Ishikawa (cell line): Measurements from ENCODE around the gene TBCC.
A peak's percentile ranks its signal among the peaks of the same experiment; 100 is the strongest.

Source experiments
- CEBPB ChIP-seq: IDR thresholded peaks from 2 replicates; pipeline ENCODE4 v1.6.1; 2012
- CREB1 ChIP-seq: IDR thresholded peaks from 2 replicates; pipeline ENCODE4 v1.6.1; 2012; ENCODE audit warnings: low read depth
- EGR1 ChIP-seq: IDR thresholded peaks from 2 replicates; pipeline ENCODE4 v1.6.1; 2012
- EP300 ChIP-seq: IDR thresholded peaks from 2 replicates; pipeline ENCODE4 v1.6.1; 2012; ENCODE audit warnings: borderline replicate concordance
- FOXM1 ChIP-seq: IDR thresholded peaks from 2 replicates; pipeline ENCODE4 v1.6.1; 2012; ENCODE audit warnings: low read depth, borderline replicate concordance
- MAX ChIP-seq: IDR thresholded peaks from 2 replicates; pipeline ENCODE4 v1.6.1; 2012
- NFIC ChIP-seq: IDR thresholded peaks from 2 replicates; pipeline ENCODE4 v1.6.1; 2012
- RAD21 ChIP-seq: IDR thresholded peaks from 2 replicates; pipeline ENCODE4 v1.6.1; 2012; ENCODE audit warnings: low read depth
- REST ChIP-seq: IDR thresholded peaks from 2 replicates; pipeline ENCODE4 v1.6.1; 2012; ENCODE audit warnings: low read depth, mild to moderate bottlenecking
- TAF1 ChIP-seq: IDR thresholded peaks from 2 replicates; pipeline ENCODE4 v1.6.1; 2012; ENCODE audit warnings: low read depth, mild to moderate bottlenecking
- TCF12 ChIP-seq: IDR thresholded peaks from 2 replicates; pipeline ENCODE4 v1.6.1; 2012; ENCODE audit warnings: low read depth
- TEAD4 ChIP-seq: IDR thresholded peaks from 2 replicates; pipeline ENCODE4 v1.6.1; 2012
- USF1 ChIP-seq: IDR thresholded peaks from 2 replicates; pipeline ENCODE4 v1.6.1; 2012
- YY1 ChIP-seq: IDR thresholded peaks from 2 replicates; pipeline ENCODE4 v1.6.1; 2012; ENCODE audit warnings: low read depth
- ZBTB7A ChIP-seq: IDR thresholded peaks from 2 replicates; pipeline ENCODE4 v1.6.1; 2012; ENCODE audit warnings: low read depth

TBCC gene

GRCh38 chr6:42761287-42762067, 15.6 kb upstream of the TBCC start:
- no peak for TF ChIP-seq TCF12
- no peak for TF ChIP-seq MAX
- TF ChIP-seq YY1: no peak
- TF ChIP-seq EGR1: no peak
- no peak for TF ChIP-seq CREB1
- no peak for TF ChIP-seq TEAD4
- TF ChIP-seq CEBPB: 0 out of 2 replicates have a peak, but pooled peaks have one; percentile 25

GRCh38 chr6:42758756-42759430, 13.0 kb upstream of the TBCC start:
- TF ChIP-seq USF1 (no peak), YY1 (no peak), EP300 (no peak), MAX (no peak), EGR1 (no peak), ZBTB7A (no peak), CEBPB (no peak)

GRCh38 chr6:42756722-42757121, 10.8 kb upstream of the TBCC start:
- TF ChIP-seq NFIC: no peak
- no peak for TF ChIP-seq YY1
- no peak for TF ChIP-seq EP300
- no peak for TF ChIP-seq FOXM1
- TF ChIP-seq USF1: no peak
- TF ChIP-seq EGR1: no peak
- TF ChIP-seq ZBTB7A: no peak
- TF ChIP-seq RAD21: no peak
- TF ChIP-seq CREB1: no peak
- no peak for TF ChIP-seq MAX

- TF ChIP-seq ZBTB7A (no peak), NFIC (no peak), USF1 (no peak), CREB1 (no peak), YY1 (no peak), TAF1 (no peak), FOXM1 (no peak), TEAD4 (no peak), RAD21 (no peak), MAX (no peak), CEBPB (no peak)
Measured at GRCh38 chr6:42754759-42755158, 8.9 kb upstream of the TBCC start.

GRCh38 chr6:42751055-42751454, 5.2 kb upstream of the TBCC start:
- TF ChIP-seq NFIC: no peak

GRCh38 chr6:42748203-42748898, 2.4 kb upstream of the TBCC start:
- TF ChIP-seq CREB1: no peak
- no peak for TF ChIP-seq NFIC
- no peak for TF ChIP-seq TCF12
- TF ChIP-seq RAD21: no peak
- no peak for TF ChIP-seq TEAD4
- no peak for TF ChIP-seq EP300
- TF ChIP-seq MAX: no peak

- TF ChIP-seq EGR1: no peak
- TF ChIP-seq ZBTB7A: peak; percentile 92
- TF ChIP-seq TAF1: peak; percentile 49; the same call in 1 of the 2 replicates
- TF ChIP-seq NFIC: peak; percentile 6
- no peak for TF ChIP-seq REST
- 0 out of 2 replicates have a peak, but pooled peaks have one; percentile 26 for TF ChIP-seq TCF12
- no peak for TF ChIP-seq EP300
- no peak for TF ChIP-seq MAX
Measured at GRCh38 chr6:42746463-42747391, 824 bp upstream of the TBCC start.
